ENCODE measurements around the gene C2orf78. TPM values are rescaled to one million over a fixed set of nuclear protein-coding genes. Genes with fewer than 3 reads are reported as not detected.

The C2orf78 gene
- total and polyA plus RNA-seq, 4 donors: 0.02 TPM; not detected in 3

DNA sequence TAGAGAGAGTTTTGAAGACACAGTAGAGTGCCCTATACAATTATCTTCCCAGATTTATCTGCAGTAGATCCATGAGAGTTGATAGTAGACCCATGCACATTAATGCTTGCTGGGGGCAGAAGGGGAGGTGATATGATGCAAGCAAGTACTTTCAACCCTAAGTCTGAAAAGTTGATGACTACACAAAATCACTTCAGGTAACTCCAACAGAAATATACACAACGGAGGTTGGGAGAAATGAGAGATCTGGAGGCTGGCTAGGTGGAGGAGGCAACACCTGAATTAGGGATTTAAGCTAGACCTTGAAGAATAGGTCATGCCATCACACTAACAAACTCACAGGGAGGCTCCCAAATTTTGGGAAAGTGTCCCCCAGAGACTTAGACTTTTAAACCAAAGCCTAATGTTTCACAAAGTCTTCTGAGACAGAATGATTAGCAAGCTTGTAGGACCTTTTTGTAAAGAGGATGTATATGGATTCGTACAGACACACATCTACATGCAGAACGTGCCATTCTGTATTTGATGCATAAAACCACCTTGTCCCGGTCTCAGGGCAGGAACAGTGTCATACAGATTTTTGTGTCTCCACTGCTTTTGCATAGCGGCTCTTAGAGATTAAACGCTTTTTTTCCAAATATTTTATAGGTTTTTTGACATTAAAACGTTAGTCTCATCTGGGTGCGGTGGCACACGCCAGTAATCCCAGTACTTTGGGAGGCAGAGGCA lies 43.8 kb downstream of the C2orf78 start (continued):
- TF ChIP-seq EGR1 (IDR thresholded peaks at IDR 0.05; ENCODE audit: low read depth in 2 of 2) (no peak), FOXA2 (IDR thresholded peaks at IDR 0.05) (no peak), JUND (IDR thresholded peaks at IDR 0.05) (no peak), NR2F2 (IDR thresholded peaks at IDR 0.05) (no peak)

DNA sequence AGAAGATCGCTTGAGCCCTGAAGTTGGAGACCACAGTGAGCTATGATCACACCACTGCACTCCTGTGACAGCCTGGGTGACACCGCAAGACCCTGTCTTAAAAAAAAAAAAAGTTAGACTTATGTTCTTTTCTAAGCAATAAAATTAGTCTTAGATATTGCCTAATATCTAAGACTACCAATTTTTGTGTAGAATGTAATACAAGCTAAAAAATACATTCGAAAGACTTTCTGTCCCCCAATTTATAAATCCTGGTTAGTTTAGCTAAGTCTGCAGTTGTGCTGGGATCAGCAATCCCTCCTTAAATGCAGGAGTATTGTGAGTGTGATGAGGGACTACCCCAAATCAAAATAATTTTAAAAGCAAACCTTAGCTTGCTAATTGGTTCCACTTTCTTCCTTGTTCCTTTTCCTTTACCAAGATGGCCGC lies 44.4 kb downstream of the C2orf78 start:
- WGBS: 61% methylated on average over 4 of the region's 4 CpGs
- peaks cover 6 to 23% (median 16%) of the 10 kb centered on the region in 4 donors for H3K4me1 ChIP-seq (ENCODE audit: control insufficient read depth in 4 of 4, insufficient read depth in 4 of 4, low read length in 3 of 4)
- H3K27me3 ChIP-seq (ENCODE audit: control insufficient read depth in 4 of 4, insufficient read depth in 4 of 4, low read length in 3 of 4): no peaks in the 10 kb centered on the region
- DNase-seq (ENCODE audit: low spot score): no peak
- peaks cover 0 to 4% (median 2%) of the 10 kb centered on the region in 4 donors for H3K36me3 ChIP-seq (ENCODE audit: control insufficient read depth in 4 of 4, insufficient read depth in 3 of 4, low read depth in 1 of 4, low read length in 3 of 4)
- no peaks in the 10 kb centered on the region for H3K9me3 ChIP-seq (ENCODE audit: control insufficient read depth in 4 of 4, low read length in 3 of 4)
- peak overlapping the region; percentile 84 to 90 for H3K27ac ChIP-seq (ENCODE audit: low read depth in 1 of 2, low read length in 2 of 2)
- peak overlapping the region in 1 of 2 donors; percentile 24 for H3K9ac ChIP-seq (ENCODE audit: low read depth in 1 of 2, low read length in 2 of 2)
- peak overlapping the region; percentile 77 to 99 (median 88) for H3K4me3 ChIP-seq (ENCODE audit: low read depth in 1 of 3, low read length in 3 of 3)
- TF ChIP-seq, protein P1, sequence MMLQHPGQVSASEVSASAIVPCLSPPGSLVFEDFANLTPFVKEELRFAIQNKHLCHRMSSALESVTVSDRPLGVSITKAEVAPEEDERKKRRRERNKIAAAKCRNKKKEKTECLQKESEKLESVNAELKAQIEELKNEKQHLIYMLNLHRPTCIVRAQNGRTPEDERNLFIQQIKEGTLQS (IDR thresholded peaks at IDR 0.05): peak; percentile 11
- TF ChIP-seq JUND (IDR thresholded peaks at IDR 0.05) (no peak), GABPA (IDR thresholded peaks at IDR 0.05 in 1 of 2, conservative IDR thresholded peaks at IDR 0.05 in 1 of 2) (no peak), REST (IDR thresholded peaks at IDR 0.05) (no peak), HNF4G (IDR thresholded peaks at IDR 0.05) (no peak), YY1 (IDR thresholded peaks at IDR 0.05) (peak; percentile 100)

DNA sequence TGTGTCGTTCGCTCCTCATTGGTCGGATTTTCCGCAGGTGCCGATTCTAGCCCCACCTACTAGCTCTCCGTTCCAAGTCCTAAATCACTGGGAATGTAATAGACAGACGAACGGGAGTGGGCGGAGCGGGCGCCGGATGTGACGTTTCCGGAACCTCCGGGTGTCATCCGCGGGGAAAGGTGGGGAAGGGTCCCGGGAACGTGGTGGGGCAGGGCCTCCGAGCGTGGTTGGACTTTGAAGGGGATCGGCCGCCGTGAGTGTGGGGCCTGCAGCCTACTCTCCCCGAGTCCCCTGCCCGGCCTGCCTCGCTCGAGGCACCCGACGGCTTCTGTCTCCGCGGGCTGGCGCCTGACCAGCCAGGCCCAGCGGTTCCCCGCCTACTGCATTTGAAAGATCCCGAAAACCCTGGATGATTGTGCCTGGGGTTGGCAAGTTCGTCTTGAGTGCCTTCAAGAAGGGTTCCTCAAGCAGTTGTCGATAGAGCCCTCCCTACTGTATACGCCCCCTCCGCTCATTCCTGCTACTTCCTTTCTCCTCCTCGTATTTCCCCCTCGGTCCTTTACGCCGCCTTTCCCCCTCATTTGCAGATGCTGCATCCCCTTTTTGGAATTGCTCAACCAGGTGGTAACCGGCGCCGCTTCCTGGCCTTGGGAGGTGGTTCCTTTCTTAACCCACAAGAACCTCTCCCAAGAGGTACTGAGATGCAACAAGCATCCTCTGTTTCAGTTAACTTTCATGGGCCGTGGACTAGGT lies 45.0 kb downstream of the C2orf78 start, which contains the start of gene STAMBP:
Gene STAMBP (plus strand): TSS at position 144 of the 753 bp plus-strand sequence. CDS start 1,896 bp downstream, outside the sequence.
- under 1% methylated on average over 48 of the region's 48 CpGs for WGBS
- Histone ChIP-seq H3K9me3 (ENCODE audit: control insufficient read depth in 4 of 4, low read length in 3 of 4) (no peaks in the 10 kb centered on the region), H3K4me3 (ENCODE audit: low read depth in 1 of 3, low read length in 3 of 3) (peak within 1 kb of the TSS; percentile 77 to 99 (median 88)), H3K9ac (ENCODE audit: low read depth in 1 of 2, low read length in 2 of 2) (peak within 1 kb of the TSS; percentile 63 to 79), H3K36me3 (ENCODE audit: control insufficient read depth in 4 of 4, insufficient read depth in 3 of 4, low read depth in 1 of 4, low read length in 3 of 4) (peaks cover 0 to 6% (median 2%) of the 10 kb centered on the region in 4 donors), H3K27ac (ENCODE audit: low read depth in 1 of 2, low read length in 2 of 2) (peak within 1 kb of the TSS; percentile 84 to 90), H3K4me1 (ENCODE audit: control insufficient read depth in 4 of 4, insufficient read depth in 4 of 4, low read length in 3 of 4) (peaks cover 6 to 23% (median 16%) of the 10 kb centered on the region in 4 donors), H3K27me3 (ENCODE audit: control insufficient read depth in 4 of 4, insufficient read depth in 4 of 4, low read length in 3 of 4) (no peaks in the 10 kb centered on the region)
- TF ChIP-seq GABPA (IDR thresholded peaks at IDR 0.05 in 1 of 2, conservative IDR thresholded peaks at IDR 0.05 in 1 of 2) (peak; percentile 88 to 95), REST (IDR thresholded peaks at IDR 0.05) (peak; percentile 33), RXRA (IDR thresholded peaks at IDR 0.05) (no peak), SP1 (IDR thresholded peaks at IDR 0.05) (peak; percentile 68), RAD21 (IDR thresholded peaks at IDR 0.05) (peak; percentile 2 to 13), EGR1 (IDR thresholded peaks at IDR 0.05; ENCODE audit: low read depth in 2 of 2) (peak; percentile 65 to 70), YY1 (IDR thresholded peaks at IDR 0.05) (peak; percentile 57)
- TF ChIP-seq, protein P2, sequence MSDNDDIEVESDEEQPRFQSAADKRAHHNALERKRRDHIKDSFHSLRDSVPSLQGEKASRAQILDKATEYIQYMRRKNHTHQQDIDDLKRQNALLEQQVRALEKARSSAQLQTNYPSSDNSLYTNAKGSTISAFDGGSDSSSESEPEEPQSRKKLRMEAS (IDR thresholded peaks at IDR 0.05): no peak
- DNase-seq (ENCODE audit: low spot score): peak; percentile 96
